Upper lobe of right lung (tissue), 1 donor: ENCODE results near the gene LDB3. TPM values are rescaled to one million over a fixed set of nuclear protein-coding genes. Genes with fewer than 3 reads are reported as not detected.

Experiments used
- ATAC-seq: fragments of 200-7000 bp; cut with Tn5 transposase; one replicate; pipeline ENCODE4 v1.9.1; 2020; ENCODE audit warnings: mild to moderate bottlenecking, moderate library complexity
- DNase-seq: peaks from one replicate; pipeline ENCODE4 v3.0.0-alpha.2; 2020
- H3K27ac ChIP-seq: fragments of 200-600 bp; one replicate; pipeline ENCODE4 v1.8.0; 2022
- H3K27me3 ChIP-seq: fragments of 200-600 bp; one replicate; pipeline ENCODE4 v1.8.0; 2022; ENCODE audit warnings: mild to moderate bottlenecking
- H3K36me3 ChIP-seq: fragments of 200-600 bp; one replicate; pipeline ENCODE4 v1.8.0; 2022
- H3K4me1 ChIP-seq: fragments of 200-600 bp; one replicate; pipeline ENCODE4 v1.8.0; 2022
- H3K4me3 ChIP-seq: fragments of 200-600 bp; one replicate; pipeline ENCODE4 v1.8.0; 2022; ENCODE audit warnings: mild to moderate bottlenecking
- H3K9me3 ChIP-seq: fragments of 200-600 bp; one replicate; pipeline ENCODE4 v1.8.0; 2022
- intact Hi-C: fragments of 100-400 bp; cut with DNase I; formaldehyde crosslinking; loops from one replicate; pipeline ENCODE4 v1.11.0; 2022
- total RNA-seq: library from RNA; stranded (reverse); fragmentation: NEBNext Ultra II Directional; extraction: Animal tissue kit (Norgen Biotek cat#: 25700); gene quantifications from one replicate; pipeline ENCODE4 v1.2.1, GENCODE V29; 2021
- TF ChIP-seq, protein P1 (sequence below): fragments of 200-600 bp; IDR thresholded peaks from one replicate; pipeline ENCODE4 v1.8.0; 2022; ENCODE audit warnings: antibody characterized with exemption
- donor health status: DM: no; HTN: yes; CAD: no; lungs with severe emphysema.

Gene LDB3
- total RNA-seq, 1 donor from 2014 or later = 2.5 TPM

GRCh38 chr10:86747796-86748581, 79.7 kb downstream of the LDB3 start:
- Histone ChIP-seq H3K27ac (no peak overlapping the region), H3K27me3 (no peaks in the 10 kb centered on the region), H3K4me3 (no peak overlapping the region), H3K4me1 (peaks cover 13% of the 10 kb centered on the region), H3K36me3 (no peaks in the 10 kb centered on the region), H3K9me3 (no peaks in the 10 kb centered on the region)
- ATAC-seq = no peak
- TF ChIP-seq, protein P1, sequence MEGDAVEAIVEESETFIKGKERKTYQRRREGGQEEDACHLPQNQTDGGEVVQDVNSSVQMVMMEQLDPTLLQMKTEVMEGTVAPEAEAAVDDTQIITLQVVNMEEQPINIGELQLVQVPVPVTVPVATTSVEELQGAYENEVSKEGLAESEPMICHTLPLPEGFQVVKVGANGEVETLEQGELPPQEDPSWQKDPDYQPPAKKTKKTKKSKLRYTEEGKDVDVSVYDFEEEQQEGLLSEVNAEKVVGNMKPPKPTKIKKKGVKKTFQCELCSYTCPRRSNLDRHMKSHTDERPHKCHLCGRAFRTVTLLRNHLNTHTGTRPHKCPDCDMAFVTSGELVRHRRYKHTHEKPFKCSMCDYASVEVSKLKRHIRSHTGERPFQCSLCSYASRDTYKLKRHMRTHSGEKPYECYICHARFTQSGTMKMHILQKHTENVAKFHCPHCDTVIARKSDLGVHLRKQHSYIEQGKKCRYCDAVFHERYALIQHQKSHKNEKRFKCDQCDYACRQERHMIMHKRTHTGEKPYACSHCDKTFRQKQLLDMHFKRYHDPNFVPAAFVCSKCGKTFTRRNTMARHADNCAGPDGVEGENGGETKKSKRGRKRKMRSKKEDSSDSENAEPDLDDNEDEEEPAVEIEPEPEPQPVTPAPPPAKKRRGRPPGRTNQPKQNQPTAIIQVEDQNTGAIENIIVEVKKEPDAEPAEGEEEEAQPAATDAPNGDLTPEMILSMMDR = no peak
- no peak for DNase-seq
- intact Hi-C loops = no loop called here

DNA sequence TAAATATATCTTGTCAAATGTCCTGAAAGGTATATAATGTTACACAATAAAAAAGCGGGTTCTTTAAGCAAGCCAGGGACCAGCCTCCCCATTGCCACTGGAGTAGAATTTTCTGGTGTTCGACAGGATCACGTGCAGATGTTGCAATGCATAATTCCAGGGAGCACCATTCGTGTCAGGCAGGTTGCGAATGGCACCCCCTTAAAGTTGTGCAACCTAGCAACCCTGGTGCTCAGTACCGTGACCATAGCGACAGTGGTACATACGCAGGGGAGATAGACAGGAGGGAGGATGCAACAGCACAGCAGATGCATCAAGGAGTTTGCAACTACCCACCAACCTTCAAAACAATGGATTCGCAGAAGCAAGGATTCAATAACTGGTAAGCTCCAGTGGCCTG, 81.5 kb downstream of the LDB3 start:
- Histone ChIP-seq H3K4me3 (no peak overlapping the region), H3K36me3 (no peaks in the 10 kb centered on the region), H3K27ac (no peak overlapping the region), H3K27me3 (no peaks in the 10 kb centered on the region), H3K4me1 (no peaks in the 10 kb centered on the region), H3K9me3 (no peaks in the 10 kb centered on the region)
- DNase-seq (no peak), ATAC-seq (peak; percentile 49)
- TF ChIP-seq, protein P1 = no peak
- intact Hi-C loops = no loop called here

DNA sequence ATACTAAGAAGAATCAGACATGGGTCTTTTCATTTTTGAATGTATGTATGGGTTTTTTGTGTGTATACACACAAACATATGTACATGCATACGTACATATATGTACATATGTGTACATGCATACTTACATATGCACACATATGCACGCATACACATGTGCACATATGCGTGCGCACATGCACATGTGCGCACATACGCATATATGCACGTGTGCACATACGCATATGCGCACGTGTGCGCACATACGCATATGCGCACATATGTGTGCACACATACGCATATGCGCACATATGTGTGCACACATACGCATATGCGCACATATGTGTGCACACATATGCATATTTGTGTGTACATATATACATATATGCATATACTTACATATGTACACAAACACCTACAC, 83.2 kb downstream of the LDB3 start:
- no peak for DNase-seq
- no peaks in the 10 kb centered on the region for H3K9me3 ChIP-seq
- H3K27me3 ChIP-seq = no peaks in the 10 kb centered on the region
- no peaks in the 10 kb centered on the region for H3K36me3 ChIP-seq
- TF ChIP-seq, protein P1 = no peak
- H3K4me3 ChIP-seq = no peak overlapping the region
- H3K4me1 ChIP-seq = peaks cover 5% of the 10 kb centered on the region
- intact Hi-C loops = no loop called here
- ATAC-seq = no peak
- H3K27ac ChIP-seq = no peak overlapping the region

GRCh38 chr10:86752311-86752710, 84.0 kb downstream of the LDB3 start:
- H3K9me3 ChIP-seq = no peaks in the 10 kb centered on the region
- H3K27me3 ChIP-seq = no peaks in the 10 kb centered on the region
- H3K4me3 ChIP-seq = no peak overlapping the region
- TF ChIP-seq, protein P1 = no peak
- no peaks in the 10 kb centered on the region for H3K36me3 ChIP-seq
- no peak overlapping the region for H3K27ac ChIP-seq
- no peak for DNase-seq
- peaks cover 5% of the 10 kb centered on the region for H3K4me1 ChIP-seq
- no peak for ATAC-seq
- intact Hi-C loops = no loop called here

DNA sequence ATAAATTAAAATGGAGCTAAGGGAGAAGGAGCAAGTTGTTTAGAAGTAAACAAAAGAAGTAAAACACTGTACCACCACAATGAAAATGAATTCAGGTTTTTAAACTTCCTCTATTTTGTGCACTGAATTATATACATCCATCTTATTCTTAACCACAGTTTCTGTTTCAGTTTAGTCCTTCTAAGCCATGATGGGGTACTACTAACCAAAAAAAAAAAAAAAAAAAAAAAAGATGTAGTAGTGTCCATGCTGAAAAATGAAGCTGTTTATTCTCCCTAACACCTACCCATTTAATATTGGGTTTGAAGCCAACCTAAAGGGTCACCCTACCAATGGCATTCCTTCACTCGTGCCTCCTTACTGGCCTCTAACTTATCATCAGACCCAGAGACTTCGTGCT, 84.7 kb downstream of the LDB3 start:
- no peak overlapping the region for H3K27ac ChIP-seq
- no peaks in the 10 kb centered on the region for H3K27me3 ChIP-seq
- intact Hi-C loops = no loop called here
- no peaks in the 10 kb centered on the region for H3K9me3 ChIP-seq
- no peak overlapping the region for H3K4me3 ChIP-seq
- no peaks in the 10 kb centered on the region for H3K36me3 ChIP-seq
- TF ChIP-seq, protein P1 = no peak
- ATAC-seq (no peak), DNase-seq (no peak)
- peaks cover 5% of the 10 kb centered on the region for H3K4me1 ChIP-seq
